ENCODE results near the gene ZNF740. TPM values are rescaled to one million over a fixed set of nuclear protein-coding genes. Genes with fewer than 3 reads are reported as not detected.

ZNF740 gene
- total RNA-seq, 3 donors from 2014 or later (not counting 1 experiment from before 2014, with no cell fraction given): 37.1 to 65.9 (median 45.3) TPM

DNA sequence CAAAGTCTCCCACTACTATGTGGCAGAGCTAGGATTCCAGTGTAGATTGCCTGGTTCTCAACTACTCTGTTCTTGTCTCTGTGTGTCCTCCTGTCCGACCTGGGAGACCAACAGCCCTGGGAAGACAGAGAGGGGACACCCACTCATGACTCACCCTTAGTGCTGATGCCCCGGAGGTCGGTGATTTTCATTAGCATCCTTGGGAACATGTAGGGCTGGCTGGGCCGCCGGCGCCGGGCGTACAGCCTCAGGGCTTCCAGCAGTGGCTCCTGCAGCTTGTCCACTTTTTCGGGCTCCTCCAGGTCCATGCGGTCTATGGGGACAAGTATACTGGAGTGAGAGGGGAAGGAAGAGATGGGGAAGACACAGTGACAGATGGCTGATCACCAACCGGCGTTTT is 32.4 kb downstream of the ZNF740 start:
- WGBS (ENCODE audit: insufficient coverage): 61% methylated on average over 12 of the region's 12 CpGs
- no peaks in the 10 kb centered on the region for H3K9me3 ChIP-seq (ENCODE audit: control insufficient read depth, insufficient read depth, low read length)
- no peaks in the 10 kb centered on the region for H3K9me3 Mint-ChIP-seq
- intact Hi-C loops (cut with micrococcal nuclease): loop anchor here (1.0 to 2.0 kb wide), 3 partner anchors 38 to 108 kb away; partner anchors contain the start of gene AAAS
- ATAC-seq: no peak
- no peaks in the 10 kb centered on the region for H3K27me3 Mint-ChIP-seq (ENCODE audit: low read depth in 2 of 2)
- H3K4me1 ChIP-seq (ENCODE audit: control insufficient read depth, insufficient read depth, low read length): peaks cover 63% of the 10 kb centered on the region
- no peak overlapping the region for H3K4me3 Mint-ChIP-seq
- peak overlapping the region; percentile 34 to 38 for H3K27ac Mint-ChIP-seq
- H3K36me3 ChIP-seq (ENCODE audit: control insufficient read depth, insufficient read depth, low read length): peaks cover 42% of the 10 kb centered on the region
- no peak for DNase-seq
- peaks cover 60 to 78% of the 10 kb centered on the region in 2 donors for H3K4me1 Mint-ChIP-seq
- no peak overlapping the region for H3K4me3 ChIP-seq (ENCODE audit: low read length)
- TF ChIP-seq, protein P1, sequence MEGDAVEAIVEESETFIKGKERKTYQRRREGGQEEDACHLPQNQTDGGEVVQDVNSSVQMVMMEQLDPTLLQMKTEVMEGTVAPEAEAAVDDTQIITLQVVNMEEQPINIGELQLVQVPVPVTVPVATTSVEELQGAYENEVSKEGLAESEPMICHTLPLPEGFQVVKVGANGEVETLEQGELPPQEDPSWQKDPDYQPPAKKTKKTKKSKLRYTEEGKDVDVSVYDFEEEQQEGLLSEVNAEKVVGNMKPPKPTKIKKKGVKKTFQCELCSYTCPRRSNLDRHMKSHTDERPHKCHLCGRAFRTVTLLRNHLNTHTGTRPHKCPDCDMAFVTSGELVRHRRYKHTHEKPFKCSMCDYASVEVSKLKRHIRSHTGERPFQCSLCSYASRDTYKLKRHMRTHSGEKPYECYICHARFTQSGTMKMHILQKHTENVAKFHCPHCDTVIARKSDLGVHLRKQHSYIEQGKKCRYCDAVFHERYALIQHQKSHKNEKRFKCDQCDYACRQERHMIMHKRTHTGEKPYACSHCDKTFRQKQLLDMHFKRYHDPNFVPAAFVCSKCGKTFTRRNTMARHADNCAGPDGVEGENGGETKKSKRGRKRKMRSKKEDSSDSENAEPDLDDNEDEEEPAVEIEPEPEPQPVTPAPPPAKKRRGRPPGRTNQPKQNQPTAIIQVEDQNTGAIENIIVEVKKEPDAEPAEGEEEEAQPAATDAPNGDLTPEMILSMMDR (IDR thresholded peaks at IDR 0.05): no peak
- no peaks in the 10 kb centered on the region for H3K27me3 ChIP-seq (ENCODE audit: control insufficient read depth, insufficient read depth, low read length)
- no peaks in the 10 kb centered on the region for H3K36me3 Mint-ChIP-seq
- no peak overlapping the region for H3K27ac ChIP-seq (ENCODE audit: low read length)

DNA sequence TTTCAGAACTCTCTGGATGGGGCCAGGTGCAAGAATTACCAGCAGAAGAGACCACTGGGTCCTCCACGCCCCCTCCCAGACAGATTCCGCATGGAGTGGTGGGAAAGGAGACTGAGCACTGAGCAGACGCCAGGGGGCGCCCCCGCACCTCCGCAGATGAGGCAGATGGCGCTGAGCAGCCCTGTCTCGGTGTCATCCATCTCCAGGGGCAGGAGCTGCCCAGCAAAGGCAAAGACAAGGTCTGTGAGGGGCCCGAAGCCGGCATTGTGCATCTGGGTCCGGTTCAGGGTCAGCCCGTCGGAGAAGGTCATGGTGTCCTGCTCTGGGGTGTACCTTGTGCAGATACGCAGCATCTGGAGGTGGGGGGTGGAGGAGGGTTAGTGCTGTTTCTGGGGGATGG is 32.8 kb downstream of the ZNF740 start:
- 20% methylated on average over 14 of the region's 14 CpGs for WGBS (ENCODE audit: insufficient coverage)
- DNase-seq (peak; percentile 84 to 90), ATAC-seq (peak; percentile 59 to 82 (median 71))
- H3K36me3 ChIP-seq (ENCODE audit: control insufficient read depth, insufficient read depth, low read length): peaks cover 42% of the 10 kb centered on the region
- H3K4me3 ChIP-seq (ENCODE audit: low read length): no peak overlapping the region
- TF ChIP-seq, protein P1 (IDR thresholded peaks at IDR 0.05): peak; percentile 91
- intact Hi-C loops (cut with micrococcal nuclease): loop anchor here (1.0 to 2.0 kb wide), 3 partner anchors 38 to 107 kb away; partner anchors contain the start of gene AAAS
- Mint-ChIP-seq H3K27me3 (ENCODE audit: low read depth in 2 of 2) (no peaks in the 10 kb centered on the region), H3K4me1 (peaks cover 60 to 78% of the 10 kb centered on the region in 2 donors), H3K4me3 (no peak overlapping the region), H3K36me3 (no peaks in the 10 kb centered on the region), H3K9me3 (no peaks in the 10 kb centered on the region), H3K27ac (peak overlapping the region; percentile 34 to 38)
- no peaks in the 10 kb centered on the region for H3K9me3 ChIP-seq (ENCODE audit: control insufficient read depth, insufficient read depth, low read length)
- no peak overlapping the region for H3K27ac ChIP-seq (ENCODE audit: low read length)
- no peaks in the 10 kb centered on the region for H3K27me3 ChIP-seq (ENCODE audit: control insufficient read depth, insufficient read depth, low read length)
- H3K4me1 ChIP-seq (ENCODE audit: control insufficient read depth, insufficient read depth, low read length): peaks cover 63% of the 10 kb centered on the region

DNA sequence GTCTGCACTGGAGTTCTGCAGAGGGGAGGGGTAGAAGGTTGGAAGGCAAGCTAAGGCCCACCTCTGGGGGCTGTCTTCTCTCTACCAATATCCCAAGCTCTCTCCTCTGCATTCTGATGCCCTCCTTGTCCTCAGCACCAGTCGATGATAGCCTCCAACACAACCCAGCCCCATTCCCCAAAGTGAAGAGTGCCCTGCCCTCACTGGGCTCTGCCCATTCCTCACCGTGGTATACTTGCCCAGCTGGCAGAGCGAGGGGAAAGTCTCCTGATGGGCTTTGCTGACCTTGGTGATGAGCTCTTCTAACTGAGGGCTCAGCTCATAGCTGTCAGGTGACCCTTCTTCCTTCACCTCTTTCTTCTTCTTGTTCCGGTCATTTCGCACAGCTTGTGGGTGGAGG is 33.7 kb downstream of the ZNF740 start:
- no peak for DNase-seq
- intact Hi-C loops (cut with micrococcal nuclease): no loop called here
- Mint-ChIP-seq H3K27me3 (ENCODE audit: low read depth in 2 of 2) (no peaks in the 10 kb centered on the region), H3K4me1 (peaks cover 58 to 78% of the 10 kb centered on the region in 2 donors), H3K4me3 (no peak overlapping the region), H3K9me3 (no peaks in the 10 kb centered on the region), H3K27ac (peak overlapping the region in 1 of 2 donors; percentile 82), H3K36me3 (no peaks in the 10 kb centered on the region)
- no peak overlapping the region for H3K27ac ChIP-seq (ENCODE audit: low read length)
- no peak overlapping the region for H3K4me3 ChIP-seq (ENCODE audit: low read length)
- no peaks in the 10 kb centered on the region for H3K27me3 ChIP-seq (ENCODE audit: control insufficient read depth, insufficient read depth, low read length)
- peaks cover 63% of the 10 kb centered on the region for H3K4me1 ChIP-seq (ENCODE audit: control insufficient read depth, insufficient read depth, low read length)
- peaks cover 42% of the 10 kb centered on the region for H3K36me3 ChIP-seq (ENCODE audit: control insufficient read depth, insufficient read depth, low read length)
- ATAC-seq: no peak
- no peaks in the 10 kb centered on the region for H3K9me3 ChIP-seq (ENCODE audit: control insufficient read depth, insufficient read depth, low read length)
- WGBS (ENCODE audit: insufficient coverage): 91% methylated on average over 5 of the region's 5 CpGs
- TF ChIP-seq, protein P1 (IDR thresholded peaks at IDR 0.05): no peak

Data from natural killer cell (primary cell).